Astrocyte (in vitro differentiated cells and primary cell): ENCODE data around the gene TERB2.

ENCODE experiments used
- EZH2 ChIP-seq: IDR thresholded peaks from 2 replicates; pipeline ENCODE4 v1.6.1; 2012; ENCODE audit warnings: mild to moderate bottlenecking, low read length, inconsistent platforms; ENCODE audit not compliant: insufficient read depth
- TF ChIP-seq, protein P1 (sequence below): IDR thresholded peaks from 2 replicates; pipeline ENCODE4 v1.5.1; 2011; ENCODE audit warnings: low read depth, mild to moderate bottlenecking, inconsistent platforms, low read length, moderate library complexity; ENCODE audit not compliant: insufficient read depth

GRCh38 chr15:44968475-44968874 is 12.0 kb downstream of the TERB2 start:
- TF ChIP-seq, protein P1, sequence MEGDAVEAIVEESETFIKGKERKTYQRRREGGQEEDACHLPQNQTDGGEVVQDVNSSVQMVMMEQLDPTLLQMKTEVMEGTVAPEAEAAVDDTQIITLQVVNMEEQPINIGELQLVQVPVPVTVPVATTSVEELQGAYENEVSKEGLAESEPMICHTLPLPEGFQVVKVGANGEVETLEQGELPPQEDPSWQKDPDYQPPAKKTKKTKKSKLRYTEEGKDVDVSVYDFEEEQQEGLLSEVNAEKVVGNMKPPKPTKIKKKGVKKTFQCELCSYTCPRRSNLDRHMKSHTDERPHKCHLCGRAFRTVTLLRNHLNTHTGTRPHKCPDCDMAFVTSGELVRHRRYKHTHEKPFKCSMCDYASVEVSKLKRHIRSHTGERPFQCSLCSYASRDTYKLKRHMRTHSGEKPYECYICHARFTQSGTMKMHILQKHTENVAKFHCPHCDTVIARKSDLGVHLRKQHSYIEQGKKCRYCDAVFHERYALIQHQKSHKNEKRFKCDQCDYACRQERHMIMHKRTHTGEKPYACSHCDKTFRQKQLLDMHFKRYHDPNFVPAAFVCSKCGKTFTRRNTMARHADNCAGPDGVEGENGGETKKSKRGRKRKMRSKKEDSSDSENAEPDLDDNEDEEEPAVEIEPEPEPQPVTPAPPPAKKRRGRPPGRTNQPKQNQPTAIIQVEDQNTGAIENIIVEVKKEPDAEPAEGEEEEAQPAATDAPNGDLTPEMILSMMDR = no peak
- TF ChIP-seq EZH2 = no peak
